GM15510 (cell line): ENCODE data around the gene NBEAL2.

Source experiments
- POLR2A ChIP-seq: IDR thresholded peaks from 3 replicates; pipeline ENCODE4 v1.6.1; 2011; ENCODE audit warnings: borderline replicate concordance; ENCODE audit not compliant: insufficient read length; ENCODE audit errors: extremely low read depth

The NBEAL2 gene

DNA sequence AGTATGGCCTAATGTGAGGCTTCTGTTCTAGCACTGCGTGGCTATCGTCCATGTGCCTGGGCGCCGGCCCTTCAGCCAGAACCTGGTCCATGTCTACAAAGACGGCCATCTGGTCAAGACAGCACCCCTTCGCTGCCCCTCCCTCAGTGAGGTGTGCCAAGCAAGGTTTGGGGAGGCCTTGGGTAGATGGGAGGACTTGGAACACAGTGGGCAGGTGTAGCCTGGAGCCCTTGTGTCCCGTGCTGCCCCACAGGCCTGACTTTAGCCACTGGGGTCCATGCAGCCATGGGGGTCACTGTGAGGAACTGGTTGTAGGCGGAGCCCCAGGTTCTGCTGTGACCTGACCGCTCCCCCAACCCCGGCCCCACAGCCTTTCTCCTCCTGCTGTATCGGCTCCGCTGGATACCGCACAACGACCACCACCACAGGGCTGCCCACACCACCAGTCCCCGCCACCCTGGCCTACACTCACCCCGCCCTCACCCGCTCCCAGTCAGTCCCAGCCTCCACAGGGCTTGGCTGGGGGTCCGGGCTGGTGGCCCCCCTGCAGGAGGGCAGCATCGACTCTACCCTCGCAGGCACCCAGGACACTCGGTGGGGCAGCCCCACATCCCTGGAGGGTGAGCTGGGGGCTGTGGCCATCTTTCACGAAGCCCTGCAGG lies 16.6 kb downstream of the NBEAL2 start:
- no peak for TF ChIP-seq POLR2A

DNA sequence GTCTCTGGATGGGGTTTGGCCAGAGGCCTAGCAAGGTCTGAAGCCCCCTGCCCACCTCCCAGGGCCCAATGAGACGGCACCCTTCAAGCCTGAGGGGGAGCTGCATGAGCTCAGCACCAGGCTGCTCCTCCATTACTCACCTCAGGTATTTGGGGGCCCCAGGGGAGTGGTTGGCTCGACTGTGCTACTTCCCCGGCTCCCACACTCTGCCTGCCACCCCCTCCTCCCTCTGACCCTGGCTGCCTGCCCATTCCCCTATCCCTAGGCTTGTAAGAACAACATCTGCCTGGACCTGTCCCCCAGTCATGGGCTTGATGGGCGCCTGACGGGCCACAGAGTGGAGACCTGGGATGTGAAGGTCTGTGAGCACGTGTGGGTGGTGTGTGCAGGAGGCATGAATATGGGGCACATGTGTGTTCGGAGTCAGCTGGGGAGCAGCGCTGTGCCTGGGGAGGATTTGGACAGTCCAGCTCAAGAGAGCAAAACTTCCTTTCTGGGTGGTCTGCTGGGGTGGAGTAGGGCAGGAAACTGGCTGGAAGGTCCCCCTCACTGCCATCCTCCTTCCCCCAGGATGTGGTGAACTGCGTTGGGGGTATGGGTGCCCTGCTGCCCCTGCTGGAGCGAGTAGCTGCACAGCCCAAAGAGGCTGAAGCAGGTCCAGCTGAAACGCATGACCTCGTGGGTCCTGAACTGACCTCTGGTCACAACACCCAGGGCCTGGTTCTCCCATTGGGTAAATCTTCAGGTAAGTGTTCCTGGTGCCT lies 17.4 kb downstream of the NBEAL2 start:
- no peak for TF ChIP-seq POLR2A

DNA sequence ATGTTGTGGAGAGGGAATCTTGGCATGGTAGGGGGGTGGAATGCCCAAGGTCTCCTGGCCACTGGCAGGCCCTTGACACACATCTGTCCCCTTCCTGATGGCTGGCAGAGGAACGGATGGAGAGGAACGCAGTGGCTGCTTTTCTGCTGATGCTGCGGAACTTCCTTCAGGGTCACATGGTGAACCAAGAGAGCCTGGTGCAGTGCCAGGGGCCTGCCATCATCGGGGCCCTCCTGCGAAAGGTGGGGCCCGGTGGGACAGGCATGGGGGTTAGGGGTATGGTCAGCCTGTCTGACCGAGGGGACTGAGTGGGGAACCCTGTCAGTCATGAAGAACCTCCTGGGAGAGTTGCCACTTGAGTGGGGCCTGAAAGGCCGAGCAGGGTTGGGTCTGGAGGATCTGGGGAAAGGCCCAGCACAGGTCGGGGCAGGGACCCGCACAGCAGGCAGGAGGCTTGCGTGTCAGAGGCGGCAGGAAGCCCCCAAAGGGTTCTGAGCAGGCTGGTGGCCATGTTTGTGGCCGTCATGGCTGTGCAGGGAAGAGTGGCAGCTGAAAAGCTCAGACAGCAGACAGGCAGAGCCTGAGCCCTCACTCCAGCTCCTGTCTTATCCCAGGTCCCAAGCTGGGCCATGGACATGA lies 18.1 kb downstream of the NBEAL2 start:
- TF ChIP-seq POLR2A = no peak

DNA sequence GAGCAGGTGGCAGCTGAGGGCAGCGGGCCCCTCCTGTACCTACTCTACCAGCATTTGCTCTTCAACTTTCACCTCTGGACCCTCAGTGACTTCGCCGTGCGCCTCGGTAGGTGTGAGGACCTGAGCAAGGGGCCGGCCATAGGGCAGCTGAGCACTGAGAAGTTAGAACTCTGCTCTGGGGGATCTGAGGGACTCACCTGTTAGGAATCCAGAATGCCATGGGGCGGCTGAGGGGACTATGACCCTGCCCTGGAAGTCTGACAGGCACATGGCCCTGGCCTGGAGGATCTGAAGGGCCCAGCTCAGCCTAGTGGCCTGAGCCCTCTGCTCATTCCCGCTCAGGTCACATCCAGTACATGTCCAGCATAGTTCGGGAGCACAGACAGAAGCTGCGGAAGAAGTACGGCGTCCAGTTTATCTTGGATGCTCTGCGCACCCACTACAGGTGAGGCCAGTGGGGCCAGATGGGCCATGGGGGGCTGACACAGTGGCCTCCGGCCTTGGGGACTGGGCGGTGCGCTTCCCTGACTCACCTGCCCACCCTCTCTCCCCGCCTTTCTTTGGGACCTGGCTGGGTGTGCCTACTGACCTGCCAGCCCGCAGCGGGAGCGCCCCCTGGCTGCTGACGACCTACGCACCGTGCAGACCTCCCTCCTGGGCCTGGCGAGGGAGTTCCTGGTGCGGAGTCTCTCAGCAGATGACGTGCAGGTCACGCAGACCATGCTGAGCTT lies 18.8 kb downstream of the NBEAL2 start:
- no peak for TF ChIP-seq POLR2A

DNA sequence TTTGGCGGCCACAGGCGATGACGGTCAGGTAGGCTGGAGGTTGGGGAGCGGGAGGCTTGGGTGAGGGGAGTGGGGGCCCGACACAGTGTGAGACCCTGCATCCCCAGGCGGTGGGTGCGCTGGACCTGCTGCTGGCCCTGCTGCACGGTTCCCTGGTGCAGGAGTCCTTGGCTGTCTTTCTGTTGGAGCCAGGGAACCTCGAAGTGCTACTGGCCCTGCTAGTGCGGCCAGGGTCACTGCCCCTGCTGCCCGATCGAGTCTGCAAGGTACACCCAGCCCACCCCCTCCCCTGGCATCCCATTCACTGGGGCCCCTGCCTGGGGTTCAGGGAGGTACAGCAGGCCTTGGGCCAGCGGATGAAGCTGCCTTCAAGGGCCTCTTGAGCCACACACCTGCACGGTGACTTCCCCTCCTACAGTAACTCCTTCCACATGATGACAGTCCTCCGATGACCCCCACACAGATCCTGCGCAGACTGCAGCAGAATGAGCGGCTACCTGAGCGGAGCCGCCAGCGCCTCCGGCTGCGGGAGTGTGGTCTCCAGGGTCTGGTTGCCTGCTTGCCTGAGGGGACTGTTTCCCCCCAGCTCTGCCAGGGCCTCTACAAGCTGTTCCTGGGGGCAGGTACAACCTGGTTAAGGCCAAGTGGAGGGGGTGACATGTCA lies 19.5 kb downstream of the NBEAL2 start:
- no peak for TF ChIP-seq POLR2A

GRCh38 chr3:46999516-47000197 lies 20.2 kb downstream of the NBEAL2 start:
- no peak for TF ChIP-seq POLR2A

GRCh38 chr3:47000198-47000815 lies 20.8 kb downstream of the NBEAL2 start:
- no peak for TF ChIP-seq POLR2A

GRCh38 chr3:47000922-47001730 lies 21.7 kb downstream of the NBEAL2 start:
- TF ChIP-seq POLR2A = no peak

- TF ChIP-seq POLR2A = no peak
Measured at GRCh38 chr3:47001731-47002170, 22.3 kb downstream of the NBEAL2 start.

DNA sequence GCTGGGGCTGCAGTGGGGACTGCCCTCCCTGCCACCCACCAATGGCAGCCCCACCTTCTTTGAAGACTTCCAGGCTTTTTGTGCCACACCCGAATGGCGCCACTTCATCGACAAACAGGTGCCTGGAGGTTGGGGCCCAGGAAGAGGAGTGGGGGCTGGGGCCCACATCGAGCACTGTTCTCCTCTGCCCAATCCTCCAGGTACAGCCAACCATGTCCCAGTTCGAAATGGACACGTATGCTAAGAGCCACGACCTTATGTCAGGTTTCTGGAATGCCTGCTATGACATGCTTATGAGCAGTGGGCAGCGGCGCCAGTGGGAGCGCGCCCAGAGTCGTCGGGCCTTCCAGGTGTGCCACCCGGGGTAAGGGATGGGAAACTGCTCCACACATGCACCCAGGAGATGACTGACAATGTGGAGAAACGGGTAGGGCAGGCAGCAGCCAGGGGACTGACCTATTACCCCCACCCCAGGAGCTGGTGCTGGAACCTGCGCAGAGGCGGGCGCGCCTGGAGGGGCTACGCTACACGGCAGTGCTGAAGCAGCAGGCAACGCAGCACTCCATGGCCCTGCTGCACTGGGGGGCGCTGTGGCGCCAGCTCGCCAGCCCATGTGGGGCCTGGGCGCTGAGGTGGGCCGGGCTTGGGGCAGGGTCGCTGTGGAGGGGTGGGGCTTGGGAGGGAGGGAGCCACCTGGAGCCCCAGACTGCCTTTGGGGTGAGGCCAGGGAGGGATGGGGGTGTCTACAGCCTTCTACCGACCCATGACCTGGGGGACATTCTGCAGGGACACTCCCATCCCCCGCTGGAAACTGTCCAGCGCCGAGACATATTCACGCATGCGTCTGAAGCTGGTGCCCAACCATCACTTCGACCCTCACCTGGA lies 22.9 kb downstream of the NBEAL2 start:
- TF ChIP-seq POLR2A = no peak

DNA sequence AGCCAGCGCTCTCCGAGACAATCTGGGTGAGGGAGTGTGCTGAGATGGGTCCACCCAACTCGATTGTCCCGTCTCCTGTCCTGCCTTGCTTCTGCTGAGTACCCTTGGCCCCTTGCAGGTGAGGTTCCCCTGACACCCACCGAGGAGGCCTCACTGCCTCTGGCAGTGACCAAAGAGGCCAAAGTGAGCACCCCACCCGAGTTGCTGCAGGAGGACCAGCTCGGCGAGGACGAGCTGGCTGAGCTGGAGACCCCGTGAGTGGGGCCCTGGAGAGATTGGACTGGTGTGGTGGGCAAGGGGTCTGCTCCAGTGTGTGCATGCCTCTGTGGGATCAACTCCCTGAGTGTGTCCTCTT lies 23.6 kb downstream of the NBEAL2 start:
- TF ChIP-seq POLR2A = no peak
